Activated CD8-positive, alpha-beta memory T cell treated with anti-CD3 and anti-CD28 coated beads, Interleukin-2, amount 10 ng/mL, durations not matched to agents 7 days and 5 days (primary cell): Measurements from ENCODE around the gene MOBP. TPM values are rescaled to one million over a fixed set of nuclear protein-coding genes. Genes with fewer than 3 reads are reported as not detected.
"Not testable (repeated sequence)": the region's sequence is repeated elsewhere in the genome, so short reads cannot be mapped to it uniquely, and the experiment has no call there.

Experiments used
- ATAC-seq: fragments of 150-1000 bp; cut with Tn5 transposase; one replicate; pipeline ENCODE4 v1.10.0; 2021; ENCODE audit warnings: moderate library complexity
- CTCF ChIA-PET: fragments of 350-600 bp; sonication (Branson Sonifier 250); formaldehyde crosslinking; loops from one replicate; lab custom pipeline; 2021; ENCODE audit warnings: antibody characterized with exemption; lab: Charles Lee
- DNase-seq: peaks from one replicate; pipeline ENCODE4 v3.0.0-alpha.2; 2020
- H3K27ac Mint-ChIP-seq: one replicate; pipeline ENCODE4 v1.8.0; 2021; ENCODE audit warnings: mild to moderate bottlenecking, mixed read lengths
- H3K27me3 Mint-ChIP-seq: one replicate; pipeline ENCODE4 v1.8.0; 2021; ENCODE audit warnings: mixed read lengths
- H3K36me3 Mint-ChIP-seq: one replicate; pipeline ENCODE4 v1.8.0; 2021; ENCODE audit warnings: mild to moderate bottlenecking, mixed read lengths
- H3K4me1 Mint-ChIP-seq: one replicate; pipeline ENCODE4 v1.8.0; 2021; ENCODE audit warnings: mixed read lengths
- H3K4me3 Mint-ChIP-seq: one replicate; pipeline ENCODE4 v1.8.0; 2021; ENCODE audit warnings: mild to moderate bottlenecking, moderate library complexity, mixed read lengths
- H3K9me3 Mint-ChIP-seq: one replicate; pipeline ENCODE4 v1.8.0; 2022; ENCODE audit warnings: low read depth, mixed read lengths
- total RNA-seq, 2 experiments: library from RNA; stranded (reverse); gene quantifications; one replicate each; pipeline ENCODE4 v1.2.3, GENCODE V29; 2021

The MOBP gene
- not detected for total RNA-seq

DNA sequence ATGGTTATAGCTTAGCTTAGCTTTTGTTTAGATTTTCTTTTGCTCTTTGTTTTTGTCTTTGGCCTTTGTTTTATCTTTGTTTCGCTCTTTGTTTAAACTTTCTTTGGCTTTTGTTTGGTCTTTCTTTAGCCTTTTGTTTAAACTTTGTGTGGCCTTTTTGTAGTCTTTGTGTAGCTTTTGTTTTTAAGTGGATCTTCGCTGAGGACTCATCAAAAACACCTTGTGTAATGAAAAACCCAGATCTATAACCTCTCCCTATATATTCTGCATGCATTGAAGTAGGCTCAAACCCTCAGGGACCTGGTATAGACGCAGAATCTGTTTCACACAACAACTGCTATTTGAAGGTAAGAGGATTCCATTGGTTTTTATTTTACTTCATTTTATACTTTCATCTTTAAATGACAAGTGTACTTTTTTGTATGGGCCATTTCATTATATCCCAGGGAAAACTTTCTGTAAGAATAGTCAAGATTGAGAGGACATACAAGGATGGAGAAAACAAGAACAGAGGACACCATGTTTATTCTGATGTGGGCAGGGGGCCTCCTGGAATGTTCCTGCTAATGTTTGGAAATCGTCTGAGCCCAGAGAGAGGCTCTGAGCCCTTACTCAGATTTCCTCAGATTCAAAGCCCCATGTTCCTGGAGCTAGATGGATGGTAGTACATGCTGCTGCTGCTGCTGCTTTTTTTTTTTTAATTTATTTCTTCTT is at the start of gene MOBP:
TSS of gene MOBP (plus strand) at position 287 of the 714 bp plus-strand sequence. CDS start 34,390 bp downstream, outside the sequence.
- CTCF ChIA-PET, result no interaction called here
- DNase-seq (no peak), ATAC-seq (no peak)
- Mint-ChIP-seq H3K9me3 (no peaks in the 10 kb centered on the region), H3K4me3 (no peak within 1 kb of the TSS), H3K27me3 (peaks cover 35% of the 10 kb centered on the region), H3K36me3 (no peaks in the 10 kb centered on the region), H3K4me1 (no peaks in the 10 kb centered on the region), H3K27ac (no peak within 1 kb of the TSS)

- H3K4me3 Mint-ChIP-seq, H3K9me3 Mint-ChIP-seq, DNase-seq, H3K4me1 Mint-ChIP-seq, CTCF ChIA-PET, H3K27ac Mint-ChIP-seq, H3K36me3 Mint-ChIP-seq, H3K27me3 Mint-ChIP-seq, ATAC-seq: not testable (repeated sequence)
Observed at GRCh38 chr3:39418556-39419225, 48.8 kb upstream of the MOBP start.

DNA sequence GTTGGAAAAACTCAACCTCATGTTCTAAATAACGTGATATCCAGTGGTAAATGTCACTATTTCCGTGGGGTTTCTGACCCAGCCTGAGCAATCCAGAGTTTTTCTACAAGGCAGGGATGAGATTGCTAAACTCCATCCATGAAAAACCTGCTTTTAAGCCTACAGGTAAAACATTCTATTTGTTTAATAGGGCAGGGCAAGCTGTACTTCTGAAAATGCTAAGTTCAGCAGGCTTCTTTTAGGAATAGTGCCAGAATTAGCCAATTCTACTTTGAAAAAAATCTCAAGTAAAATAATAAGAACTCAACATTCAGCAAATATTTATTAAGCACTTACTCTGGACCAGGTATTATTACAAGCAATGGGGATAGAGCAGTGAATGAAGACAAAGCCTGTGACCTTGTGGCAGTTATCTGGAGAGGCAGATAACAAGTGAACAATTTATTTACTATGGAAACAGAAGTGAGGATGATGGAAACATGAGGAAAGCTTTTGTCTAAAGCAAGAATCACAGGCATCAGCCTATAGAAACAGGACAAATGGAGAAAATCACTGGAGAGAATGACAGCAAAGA is 47.7 kb upstream of the MOBP start:
- Mint-ChIP-seq H3K27ac (no peak overlapping the region), H3K27me3 (no peaks in the 10 kb centered on the region), H3K36me3 (peaks cover 1% of the 10 kb centered on the region), H3K9me3 (no peaks in the 10 kb centered on the region), H3K4me3 (no peak overlapping the region), H3K4me1 (no peaks in the 10 kb centered on the region)
- DNase-seq, result no peak
- CTCF ChIA-PET, result no interaction called here
- ATAC-seq, result no peak

GRCh38 chr3:39420543-39420942 is 46.9 kb upstream of the MOBP start:
- ATAC-seq (no peak), DNase-seq (no peak)
- no peaks in the 10 kb centered on the region for H3K4me1 Mint-ChIP-seq
- H3K4me3 Mint-ChIP-seq, result no peak overlapping the region
- no peak overlapping the region for H3K27ac Mint-ChIP-seq
- H3K36me3 Mint-ChIP-seq, result no peaks in the 10 kb centered on the region
- no peaks in the 10 kb centered on the region for H3K27me3 Mint-ChIP-seq
- CTCF ChIA-PET, result no interaction called here
- no peaks in the 10 kb centered on the region for H3K9me3 Mint-ChIP-seq

DNA sequence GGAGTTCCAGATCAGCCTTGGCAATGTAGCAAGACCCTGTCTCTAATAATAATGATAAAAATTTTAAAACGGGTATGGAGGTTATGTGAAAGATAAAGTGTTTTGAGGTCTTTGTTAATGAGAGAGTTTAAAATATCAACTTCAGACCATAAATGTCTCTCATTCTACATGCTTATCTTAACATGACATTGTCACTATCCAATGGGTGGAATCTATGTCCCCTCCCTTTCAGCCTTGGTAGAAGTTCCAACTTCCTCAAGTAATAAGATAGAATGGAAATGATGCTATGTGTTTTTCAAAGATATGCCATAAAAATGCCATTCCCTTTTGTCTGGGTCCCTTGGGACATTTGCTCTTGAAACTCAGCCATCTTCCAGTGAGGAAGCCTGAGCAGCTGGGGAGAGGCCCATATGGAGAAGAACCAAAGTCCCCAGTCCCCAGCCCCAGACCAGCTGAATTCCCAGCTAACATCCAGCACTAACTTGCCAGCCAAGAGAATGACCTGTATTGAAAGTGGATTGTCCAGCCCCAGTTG is 44.0 kb upstream of the MOBP start:
- ATAC-seq (no peak), DNase-seq (no peak)
- CTCF ChIA-PET, result interaction anchor here (1.2 kb wide), 1 partner anchor 24 kb away, joined by 3 read pairs; no protein-coding TSS in a partner anchor
- H3K27ac Mint-ChIP-seq, result no peak overlapping the region
- no peaks in the 10 kb centered on the region for H3K27me3 Mint-ChIP-seq
- no peaks in the 10 kb centered on the region for H3K9me3 Mint-ChIP-seq
- H3K4me1 Mint-ChIP-seq, result no peaks in the 10 kb centered on the region
- H3K36me3 Mint-ChIP-seq, result no peaks in the 10 kb centered on the region
- no peak overlapping the region for H3K4me3 Mint-ChIP-seq

GRCh38 chr3:39426312-39426711 is 41.2 kb upstream of the MOBP start:
- H3K4me3 Mint-ChIP-seq, result no peak overlapping the region
- no peak overlapping the region for H3K27ac Mint-ChIP-seq
- DNase-seq, result no peak
- no peaks in the 10 kb centered on the region for H3K9me3 Mint-ChIP-seq
- H3K36me3 Mint-ChIP-seq, result no peaks in the 10 kb centered on the region
- H3K27me3 Mint-ChIP-seq, result peaks cover 6% of the 10 kb centered on the region
- no peaks in the 10 kb centered on the region for H3K4me1 Mint-ChIP-seq
- CTCF ChIA-PET, result interaction anchor here (1.7 kb wide), 1 partner anchor 21 kb away, joined by 7 read pairs; no protein-coding TSS in a partner anchor
- no peak for ATAC-seq

GRCh38 chr3:39427506-39427905 is 40.0 kb upstream of the MOBP start:
- Mint-ChIP-seq H3K4me3 (no peak overlapping the region), H3K4me1 (no peaks in the 10 kb centered on the region), H3K9me3 (no peaks in the 10 kb centered on the region), H3K27ac (no peak overlapping the region), H3K27me3 (peaks cover 6% of the 10 kb centered on the region), H3K36me3 (no peaks in the 10 kb centered on the region)
- ATAC-seq (no peak), DNase-seq (no peak)
- CTCF ChIA-PET, result interaction anchor here (1.7 kb wide), 1 partner anchor 19 kb away, joined by 7 read pairs; no protein-coding TSS in a partner anchor

DNA sequence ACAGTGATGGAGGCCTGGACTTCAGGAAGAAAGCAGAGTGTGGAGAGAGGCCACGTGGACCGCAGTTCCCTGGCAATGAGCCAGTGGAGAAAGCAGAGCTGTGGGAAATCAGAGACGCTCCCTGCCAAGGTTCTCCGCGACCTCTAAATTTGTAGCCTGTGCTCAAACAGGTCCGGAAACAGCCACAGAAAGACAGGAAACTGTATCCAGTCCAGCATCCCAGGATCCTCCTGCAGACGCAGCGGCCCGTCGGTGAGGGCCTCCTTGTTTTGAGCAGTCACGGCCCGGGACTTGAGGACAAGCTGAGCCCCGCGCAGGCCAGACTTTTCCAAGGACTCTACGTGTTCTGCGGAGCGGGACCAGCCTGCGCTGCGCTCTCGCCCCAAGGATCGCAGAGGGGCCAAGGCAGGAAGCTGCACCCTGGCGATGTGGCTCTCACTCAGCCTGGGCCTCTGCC is 38.7 kb upstream of the MOBP start:
- H3K4me1 Mint-ChIP-seq, result no peaks in the 10 kb centered on the region
- DNase-seq (no peak), ATAC-seq (no peak)
- H3K36me3 Mint-ChIP-seq, result no peaks in the 10 kb centered on the region
- no peak overlapping the region for H3K4me3 Mint-ChIP-seq
- CTCF ChIA-PET, result no interaction called here
- no peaks in the 10 kb centered on the region for H3K9me3 Mint-ChIP-seq
- no peak overlapping the region for H3K27ac Mint-ChIP-seq
- H3K27me3 Mint-ChIP-seq, result peaks cover 6% of the 10 kb centered on the region

DNA sequence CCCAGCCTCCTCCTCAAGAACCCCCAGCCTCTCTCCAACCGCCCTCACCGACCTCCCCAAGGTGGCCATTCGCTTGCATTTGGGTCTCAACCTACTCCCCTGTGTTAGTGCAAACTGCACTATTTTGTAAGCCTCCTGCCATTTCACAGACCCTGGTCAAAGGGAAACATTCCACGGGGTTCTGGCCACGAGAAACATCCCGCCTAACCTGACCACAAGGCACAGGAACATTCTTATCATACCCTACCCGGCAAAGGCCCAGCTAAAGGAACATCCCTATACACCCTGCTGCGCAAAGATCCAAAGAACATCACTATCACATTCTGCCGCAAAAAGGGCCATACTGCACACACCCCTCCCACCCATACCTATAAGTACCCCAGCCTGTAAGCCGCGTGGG is 38.0 kb upstream of the MOBP start:
- no peaks in the 10 kb centered on the region for H3K36me3 Mint-ChIP-seq
- no peaks in the 10 kb centered on the region for H3K9me3 Mint-ChIP-seq
- ATAC-seq (no peak), DNase-seq (no peak)
- peaks cover 6% of the 10 kb centered on the region for H3K27me3 Mint-ChIP-seq
- CTCF ChIA-PET, result no interaction called here
- H3K4me3 Mint-ChIP-seq, result no peak overlapping the region
- H3K4me1 Mint-ChIP-seq, result peaks cover 2% of the 10 kb centered on the region
- no peak overlapping the region for H3K27ac Mint-ChIP-seq

GRCh38 chr3:39432342-39432741 is 35.1 kb upstream of the MOBP start:
- DNase-seq (no peak), ATAC-seq (no peak)
- CTCF ChIA-PET, result interaction anchor here (1.0 kb wide), 1 partner anchor 17 kb away, joined by 4 read pairs; no protein-coding TSS in a partner anchor
- H3K9me3 Mint-ChIP-seq, result no peaks in the 10 kb centered on the region
- H3K36me3 Mint-ChIP-seq, result no peaks in the 10 kb centered on the region
- peaks cover 3% of the 10 kb centered on the region for H3K4me1 Mint-ChIP-seq
- no peak overlapping the region for H3K27ac Mint-ChIP-seq
- peaks cover 6% of the 10 kb centered on the region for H3K27me3 Mint-ChIP-seq
- no peak overlapping the region for H3K4me3 Mint-ChIP-seq

- H3K36me3 Mint-ChIP-seq, result no peaks in the 10 kb centered on the region
Observed at GRCh38 chr3:39433642-39434041, 33.8 kb upstream of the MOBP start.

DNA sequence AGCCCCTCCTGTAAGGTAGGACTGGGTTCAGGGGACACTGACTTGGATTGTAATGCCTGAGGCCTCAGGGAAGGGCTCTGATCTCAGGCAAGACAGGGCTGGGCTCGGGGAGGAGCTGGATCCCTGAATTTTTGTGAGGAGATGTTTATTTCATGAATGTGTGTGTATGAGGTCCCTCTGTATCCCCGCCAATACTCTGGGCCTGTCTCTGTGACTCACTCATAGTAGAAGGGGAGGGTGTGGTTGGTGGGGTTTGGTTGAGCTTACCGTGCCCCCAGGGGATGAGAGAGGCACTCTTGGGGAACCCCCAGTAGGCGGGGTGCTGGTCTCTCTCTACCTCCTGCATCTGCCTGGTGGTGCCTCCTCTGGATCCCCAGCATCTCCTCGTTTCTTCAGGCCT is 32.9 kb upstream of the MOBP start:
- Mint-ChIP-seq H3K4me3 (no peak overlapping the region), H3K9me3 (no peaks in the 10 kb centered on the region), H3K36me3 (no peaks in the 10 kb centered on the region), H3K27ac (no peak overlapping the region), H3K4me1 (peaks cover 3% of the 10 kb centered on the region), H3K27me3 (peaks cover 6% of the 10 kb centered on the region)
- DNase-seq (peak; percentile 53), ATAC-seq (peak; percentile 67)
- CTCF ChIA-PET, result interaction anchor here (1.5 kb wide), 1 partner anchor 13 kb away, joined by 4 read pairs; no protein-coding TSS in a partner anchor

More at GRCh38 chr3:39433642-39434041, 33.8 kb upstream of the MOBP start:
- CTCF ChIA-PET, result no interaction called here
- Mint-ChIP-seq H3K27ac (no peak overlapping the region), H3K27me3 (peaks cover 6% of the 10 kb centered on the region), H3K4me1 (peaks cover 3% of the 10 kb centered on the region), H3K4me3 (no peak overlapping the region), H3K9me3 (no peaks in the 10 kb centered on the region)
- ATAC-seq, result no peak
- no peak for DNase-seq

GRCh38 chr3:39435006-39435748 is 32.3 kb upstream of the MOBP start:
- no peak for ATAC-seq
- CTCF ChIA-PET, result interaction anchor here (1.5 kb wide), 1 partner anchor 12 kb away, joined by 4 read pairs; no protein-coding TSS in a partner anchor

More at GRCh38 chr3:39435006-39435748, 32.3 kb upstream of the MOBP start:
- H3K4me1 Mint-ChIP-seq, result peaks cover 3% of the 10 kb centered on the region
- DNase-seq, result no peak
- no peaks in the 10 kb centered on the region for H3K36me3 Mint-ChIP-seq
- no peak overlapping the region for H3K4me3 Mint-ChIP-seq
- H3K27ac Mint-ChIP-seq, result no peak overlapping the region
- peaks cover 3% of the 10 kb centered on the region for H3K27me3 Mint-ChIP-seq
- no peaks in the 10 kb centered on the region for H3K9me3 Mint-ChIP-seq
